Activated CD4-positive, CD25-positive, alpha-beta regulatory T cell (primary cell): ENCODE measurements around the gene KRTAP29-1.

Experiments used
- DNase-seq, 4 experiments: peaks; one replicate each; lab custom pipeline; 2025; lab: John Stamatoyannopoulos, UW

Gene KRTAP29-1

DNA sequence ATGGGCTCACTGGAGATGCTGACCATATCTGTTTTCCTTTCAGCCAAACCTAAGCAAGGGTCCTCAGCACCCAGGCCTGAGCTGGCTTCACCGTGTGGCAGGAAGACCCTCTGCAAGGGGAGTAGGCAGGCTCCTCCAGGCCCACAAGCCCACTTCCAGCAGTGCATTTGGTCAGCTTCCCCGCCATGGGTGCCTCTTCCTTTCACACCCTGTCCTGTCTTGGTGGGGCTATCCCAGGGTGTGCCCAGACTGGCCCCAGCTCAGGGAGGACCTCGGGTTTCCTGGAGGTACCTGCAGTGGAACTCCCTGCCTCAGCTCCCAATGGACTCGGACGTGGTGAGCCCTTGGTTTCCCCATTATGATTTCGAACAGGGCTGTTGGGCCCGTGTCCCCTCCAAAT lies 25.6 kb upstream of the KRTAP29-1 start:
- no peak for DNase-seq

DNA sequence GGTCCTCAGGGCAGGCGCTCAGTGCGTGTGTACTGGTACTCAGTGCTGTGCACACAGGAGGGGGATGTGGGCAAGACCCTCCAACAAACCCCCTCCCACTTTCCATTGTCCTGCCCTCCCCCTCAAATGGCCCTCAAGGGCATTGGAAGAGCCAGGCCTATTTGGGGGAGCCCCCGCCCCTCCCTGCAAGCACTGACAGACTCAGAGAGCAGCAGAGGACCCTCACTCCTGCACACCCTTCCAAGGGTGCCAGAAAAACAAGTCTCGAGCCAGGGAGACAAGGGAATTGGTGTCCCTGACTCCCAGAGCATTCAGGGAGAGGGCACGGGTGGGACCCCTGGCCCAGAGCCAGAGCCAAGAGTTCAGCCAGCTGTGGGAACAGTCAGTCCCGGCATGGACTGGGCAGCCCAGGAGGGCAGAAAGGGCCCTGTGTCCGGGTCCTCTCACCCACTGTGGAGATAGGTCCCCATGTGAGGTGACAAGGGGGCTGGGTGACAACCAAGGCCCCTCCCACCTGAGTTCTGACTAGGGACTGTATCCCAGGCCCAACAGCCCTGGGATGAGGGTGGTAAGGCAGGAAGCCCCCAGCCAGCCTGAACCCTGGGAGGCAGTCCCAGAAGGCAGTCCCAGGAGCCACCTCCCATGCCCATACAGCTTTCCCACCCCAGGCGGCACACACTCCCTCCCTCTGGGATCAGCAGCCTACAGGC lies 24.9 kb upstream of the KRTAP29-1 start:
- no peak for DNase-seq

DNA sequence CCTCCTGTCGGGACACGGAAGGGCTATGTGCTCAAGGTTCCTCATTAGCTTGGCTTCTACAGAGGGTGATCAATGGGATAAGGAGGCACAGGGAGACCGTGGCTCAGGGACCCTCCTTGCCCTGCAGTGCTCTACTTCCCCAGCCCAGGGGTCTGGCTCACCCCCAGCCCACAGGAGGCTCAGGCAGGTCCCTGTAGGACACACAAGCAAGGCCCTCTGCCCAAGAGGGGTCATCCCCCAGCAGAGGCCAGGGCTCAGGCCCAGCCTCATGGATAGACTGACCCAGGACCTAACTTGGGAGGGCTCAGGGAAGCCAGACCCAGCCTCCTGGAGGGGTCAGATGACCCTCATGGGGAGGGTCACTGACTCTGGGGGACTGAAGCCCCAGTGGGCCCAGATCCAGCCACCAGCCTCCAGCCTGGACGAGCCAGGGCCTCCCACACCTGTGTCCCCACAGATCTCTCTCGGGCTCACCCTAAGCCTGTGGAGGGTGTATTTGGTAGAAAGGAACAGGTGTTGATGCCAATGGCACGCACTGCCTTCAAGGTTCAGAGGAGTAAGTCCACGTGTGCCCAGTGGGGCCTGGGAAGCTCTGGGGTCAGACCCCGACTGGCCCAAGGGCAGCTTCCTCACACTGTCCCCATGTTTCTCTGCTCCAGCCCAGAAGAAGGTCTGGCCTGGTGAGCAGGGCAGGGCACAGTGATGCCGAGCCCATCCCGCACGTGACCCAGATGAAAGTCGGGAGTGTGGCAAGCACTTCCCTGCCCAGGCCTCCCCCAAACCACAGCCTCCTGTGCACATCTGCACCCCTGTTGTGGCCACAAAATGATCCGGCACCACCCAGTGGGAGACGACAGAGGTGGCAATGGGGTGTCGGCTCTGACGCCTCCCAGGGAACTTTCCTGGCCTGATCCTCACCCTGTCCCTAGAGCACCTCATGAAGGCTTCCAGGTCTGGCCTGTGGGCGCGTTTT lies 23.8 kb upstream of the KRTAP29-1 start:
- DNase-seq, result no peak

DNA sequence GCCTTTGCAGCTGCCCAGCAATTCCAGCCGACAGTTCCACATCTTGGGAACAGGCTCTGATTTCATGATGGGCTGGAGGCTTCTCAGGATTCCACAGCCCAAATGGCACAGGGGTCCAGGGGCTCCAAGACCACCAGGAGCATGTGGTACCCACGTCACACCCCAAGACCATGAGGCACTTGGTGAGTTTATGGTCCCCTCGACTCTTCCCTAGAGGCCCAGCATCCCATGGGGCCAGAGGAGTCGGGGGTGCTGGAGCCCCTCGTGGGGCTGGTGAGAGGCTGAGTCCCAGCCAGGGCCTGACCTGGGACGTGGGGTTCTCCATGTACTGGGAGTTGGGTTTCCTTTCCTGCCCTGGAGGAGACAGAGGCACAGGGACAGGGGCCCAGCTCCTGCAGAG lies 23.0 kb upstream of the KRTAP29-1 start:
- DNase-seq, result no peak

DNA sequence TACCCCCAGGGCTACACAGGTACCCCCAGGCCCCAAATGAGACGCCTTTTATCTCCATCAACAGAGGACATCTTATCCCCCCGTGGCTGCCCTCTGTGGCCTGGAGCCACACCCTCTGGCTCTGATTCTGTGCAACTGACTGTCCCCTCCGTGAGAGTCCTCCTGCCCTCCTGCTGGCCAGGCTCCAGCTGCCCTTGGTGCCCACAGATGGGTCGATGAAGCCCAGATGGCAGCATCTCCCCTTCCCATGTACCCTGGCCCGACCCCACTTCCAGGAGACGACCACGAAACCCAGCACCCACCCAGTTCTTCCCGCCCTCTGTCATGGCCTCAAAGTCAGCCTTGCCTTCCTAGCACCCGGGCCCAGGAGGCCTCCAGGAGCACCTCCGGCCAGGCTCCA lies 22.5 kb upstream of the KRTAP29-1 start:
- DNase-seq, result no peak

DNA sequence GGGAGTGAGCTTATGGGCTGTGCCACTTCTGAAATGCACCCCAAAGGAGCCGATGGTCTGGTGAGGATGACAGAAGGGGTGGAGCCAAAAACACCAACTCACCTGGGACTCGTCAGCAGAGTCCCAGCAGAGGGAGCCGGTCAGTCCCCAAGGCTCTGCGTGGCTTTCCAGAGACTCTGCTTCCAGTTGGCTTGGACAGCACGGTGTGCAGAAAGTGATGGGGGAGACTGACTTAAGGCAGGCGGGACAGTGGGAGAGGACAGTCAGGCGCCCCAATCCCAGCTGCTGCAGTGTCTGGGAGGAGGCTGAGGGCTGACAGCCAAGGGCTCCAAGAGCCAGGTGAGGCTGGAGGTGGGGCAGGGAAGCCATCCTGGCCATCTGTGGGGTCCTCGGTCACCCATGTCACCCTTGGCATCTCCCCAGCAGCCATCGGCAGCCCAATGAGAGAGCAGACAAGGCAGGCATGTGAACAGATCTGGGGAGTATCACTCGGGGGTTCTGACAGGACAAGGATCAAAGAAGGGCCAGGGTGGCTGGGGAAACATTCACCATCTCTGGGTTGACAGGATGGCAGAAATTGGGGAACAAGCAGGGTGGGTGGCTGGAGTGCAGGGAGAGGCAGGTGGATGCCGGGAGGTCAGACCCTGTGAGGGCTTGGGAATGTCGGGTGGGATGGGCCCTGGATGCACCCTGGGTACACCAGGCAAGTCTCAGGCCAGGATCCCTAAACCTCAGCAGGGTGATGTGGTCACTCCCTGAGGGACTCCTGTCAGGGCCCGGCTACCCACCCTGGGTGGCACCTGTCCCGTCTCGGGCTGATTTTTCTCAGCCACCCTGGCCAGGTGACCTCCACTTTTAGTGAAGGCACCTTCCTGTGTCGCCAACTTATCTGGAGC lies 21.8 kb upstream of the KRTAP29-1 start:
- DNase-seq, result no peak

DNA sequence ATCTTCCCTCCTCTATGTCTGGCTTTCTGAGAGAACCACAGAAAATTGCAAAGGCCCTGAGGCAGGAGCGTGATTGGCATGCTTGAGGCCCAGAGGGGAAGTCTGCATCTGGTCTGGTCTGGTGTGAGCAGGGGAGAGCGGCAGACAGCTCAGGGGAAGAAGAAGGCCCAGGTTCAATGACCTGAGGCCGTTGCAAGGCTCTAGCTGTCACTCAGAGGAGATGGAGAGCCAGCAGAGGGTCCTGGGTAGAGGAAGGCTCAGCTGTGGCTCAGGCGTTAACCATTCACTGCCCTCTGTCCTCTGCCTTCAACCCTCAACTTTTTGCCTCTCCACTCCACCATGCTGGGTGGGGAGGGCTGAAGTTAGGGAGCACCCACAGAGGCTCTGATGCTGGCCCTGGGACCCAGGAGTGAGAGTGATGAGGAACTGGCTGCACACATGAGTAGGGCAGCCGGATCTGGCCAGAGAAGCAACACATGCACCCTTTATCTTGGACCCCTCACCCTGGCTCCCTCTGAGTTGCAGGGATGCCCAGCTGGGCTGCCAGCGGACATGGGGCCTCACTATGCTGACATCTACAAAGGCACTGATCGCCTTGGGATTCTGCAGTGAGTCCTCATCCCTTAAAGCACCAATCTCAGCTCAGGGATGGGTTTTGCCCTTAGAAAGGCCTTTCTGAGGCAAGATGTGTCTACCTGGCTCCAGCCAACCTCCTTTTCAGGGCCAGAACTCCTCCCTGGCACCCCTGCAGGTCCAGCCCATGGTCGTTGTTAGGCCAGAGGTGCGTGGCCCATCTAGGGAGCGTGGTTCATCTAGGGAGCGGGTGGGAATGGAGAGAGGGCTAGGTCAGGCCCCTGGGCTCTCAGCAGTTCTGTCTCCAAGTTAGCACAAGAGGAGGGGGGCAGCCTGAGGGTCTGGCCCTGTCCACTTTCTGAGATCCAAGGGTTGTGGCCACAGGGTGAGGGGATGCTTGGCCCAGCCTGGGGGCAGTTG lies 20.5 kb upstream of the KRTAP29-1 start:
- no peak for DNase-seq

DNA sequence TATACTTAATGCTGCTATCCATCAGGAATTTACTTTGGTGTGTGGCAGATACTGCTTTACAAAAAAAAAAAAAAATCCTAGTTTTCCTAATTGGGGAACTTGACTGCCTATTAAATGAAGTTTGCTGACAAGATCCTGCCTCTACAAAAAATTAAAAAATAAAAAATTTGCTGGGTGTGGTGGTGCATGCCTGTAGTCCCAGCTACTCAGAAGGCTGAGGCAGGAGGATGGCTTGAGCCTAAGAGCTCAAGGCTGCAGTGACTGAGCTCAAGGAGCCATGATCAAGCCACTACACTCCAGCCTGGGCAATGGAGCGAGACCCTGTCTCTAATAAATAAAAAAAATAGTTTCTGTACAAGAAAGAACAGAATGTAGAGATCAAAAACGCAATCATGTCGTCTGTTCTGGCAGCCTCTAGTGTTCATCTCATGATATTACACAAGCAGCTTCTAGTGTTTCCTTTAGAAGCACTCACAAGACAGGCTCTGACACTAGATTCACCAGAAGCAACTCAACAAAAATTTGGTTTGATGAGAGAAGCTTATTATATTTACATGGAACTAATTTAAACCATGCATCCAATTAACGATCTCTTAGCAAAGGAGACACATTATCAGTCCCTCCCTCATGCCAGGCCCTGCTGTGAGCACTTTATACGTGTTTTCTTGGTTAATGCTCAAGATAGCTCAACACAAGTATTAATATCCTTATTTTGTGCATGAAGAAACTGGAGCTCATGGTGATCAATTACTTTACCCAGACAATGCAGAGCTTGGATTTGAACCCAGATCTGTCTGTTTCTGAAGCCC lies 19.6 kb upstream of the KRTAP29-1 start:
- no peak for DNase-seq

DNA sequence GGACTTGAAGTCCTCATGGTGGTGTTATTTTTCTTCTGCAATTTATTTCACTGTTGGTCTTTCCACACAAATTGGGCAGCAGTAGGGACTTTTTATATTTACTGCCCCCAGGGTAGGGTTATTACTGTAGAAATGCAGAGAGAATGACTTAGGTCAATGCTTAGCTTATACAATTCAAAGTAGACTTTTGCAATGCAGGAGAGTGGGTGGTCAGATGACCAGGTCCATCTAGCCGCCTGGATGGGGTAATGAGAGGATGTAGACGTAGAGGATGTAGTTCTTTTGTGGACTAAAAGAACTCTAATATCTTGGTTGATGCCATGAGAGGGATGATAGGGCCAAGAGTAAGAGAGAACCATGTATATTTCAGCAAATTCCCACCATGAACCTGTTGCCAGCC lies 15.6 kb upstream of the KRTAP29-1 start:
- no peak for DNase-seq

DNA sequence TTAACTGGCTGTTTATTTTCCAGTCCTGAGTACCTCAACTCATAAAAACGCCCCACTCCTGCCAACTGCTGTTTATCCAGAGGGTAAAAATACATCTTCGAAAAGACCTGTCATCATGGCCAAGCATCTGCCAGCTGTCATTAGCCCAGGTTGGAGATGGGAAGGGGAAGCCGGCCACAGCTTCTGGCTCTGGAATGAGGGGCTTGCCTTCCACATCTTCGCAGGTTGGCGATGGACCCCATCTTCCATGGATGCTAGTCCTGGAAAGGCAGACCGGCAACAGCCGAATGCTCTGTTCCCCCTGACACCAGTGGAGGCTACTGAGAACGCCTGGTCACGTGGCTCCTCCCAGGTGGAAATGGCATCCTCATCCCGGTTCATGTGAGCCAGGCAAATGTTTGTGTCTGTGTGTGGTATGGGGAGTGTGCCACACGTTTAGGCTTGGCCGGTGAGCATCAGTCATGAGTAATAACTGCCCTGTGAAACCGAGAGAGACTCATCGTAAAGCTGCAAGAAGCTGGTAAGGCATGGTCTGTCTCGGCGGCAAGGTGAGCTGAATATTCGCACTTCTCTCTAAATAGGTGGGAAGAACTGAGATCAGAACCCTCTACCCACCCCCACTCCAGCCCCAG lies 13.3 kb upstream of the KRTAP29-1 start:
- no peak for DNase-seq

DNA sequence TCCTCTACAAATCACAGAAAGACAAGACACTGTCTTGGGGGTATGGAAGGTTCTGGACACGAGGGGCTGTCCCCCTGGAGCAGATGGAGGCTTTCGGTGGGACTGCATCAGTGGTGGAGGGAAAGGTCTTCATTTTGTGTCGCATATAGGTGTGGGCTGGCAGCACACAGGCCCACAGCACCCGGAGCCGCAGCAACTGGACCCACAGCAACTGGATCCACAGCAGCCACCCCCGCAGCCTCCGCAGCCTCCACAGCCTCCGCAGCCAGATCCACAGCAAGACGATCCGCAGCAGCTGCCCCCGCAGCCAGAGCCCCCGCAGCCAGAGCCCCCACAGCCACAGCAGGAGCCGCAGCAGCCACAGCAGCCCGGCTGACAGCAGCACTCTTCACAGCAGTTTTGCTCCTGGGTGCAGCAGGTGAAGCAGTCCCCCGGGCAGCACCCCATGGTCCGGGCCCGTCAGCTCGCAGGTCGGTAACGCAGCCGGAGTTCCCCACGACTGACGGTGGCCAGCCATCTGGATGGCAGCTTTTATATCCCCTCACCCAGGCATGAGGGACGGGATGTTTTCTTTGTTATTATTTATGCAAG lies 12.6 kb upstream of the KRTAP29-1 start, which contains the start of gene KRTAP17-1:
KRTAP17-1 (minus strand) TSS at position 507 of the 591 bp plus-strand sequence; CDS start at position 447, 60 bp downstream.
- DNase-seq, result no peak

DNA sequence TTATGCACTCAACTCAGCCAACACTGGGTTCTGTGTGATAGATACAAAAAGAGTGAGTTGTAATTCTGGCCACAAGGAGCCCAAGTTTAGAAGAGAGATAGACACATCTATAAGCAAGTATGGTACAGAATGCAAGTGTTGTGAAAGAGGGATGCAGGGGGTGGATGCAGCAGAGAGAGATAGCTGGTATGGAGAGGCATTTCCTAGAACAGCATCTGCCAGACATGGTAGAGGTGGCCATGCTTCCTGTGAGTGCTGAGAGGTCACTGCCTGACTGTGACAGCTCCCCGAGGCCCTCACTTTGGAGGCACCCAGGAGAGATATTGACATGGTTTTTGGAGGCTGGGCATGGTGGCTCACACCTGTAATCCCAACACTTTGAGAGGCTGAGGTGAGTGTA lies 8.5 kb upstream of the KRTAP29-1 start:
- DNase-seq, result no peak

DNA sequence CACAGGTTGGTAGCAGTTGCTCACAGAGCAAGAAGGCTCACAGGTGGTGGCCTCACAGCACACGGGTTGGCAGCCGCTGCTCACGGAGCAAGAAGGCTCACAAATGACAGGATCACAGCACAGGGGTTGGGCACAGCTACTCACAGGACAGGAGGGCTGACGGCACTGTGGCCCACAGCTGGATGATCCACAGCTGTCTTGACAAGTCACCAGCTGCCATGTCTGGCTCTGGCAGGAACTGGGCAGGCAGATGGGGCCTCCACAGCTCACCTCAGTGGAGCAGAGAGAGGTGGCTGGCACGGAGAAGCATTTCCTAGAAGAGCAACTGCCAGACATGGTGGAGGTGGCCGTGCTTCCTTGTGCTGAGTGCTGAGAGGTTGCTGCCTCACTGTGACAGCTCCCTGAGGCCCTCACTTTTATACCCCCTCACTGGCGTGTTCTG lies 6.3 kb upstream of the KRTAP29-1 start, which contains the start of gene KRTAP16-1:
KRTAP16-1 (minus strand) TSS at position 392 of the 442 bp plus-strand sequence; CDS start at position 336, 56 bp downstream.
- DNase-seq, result peak in 2 of 4 experiments; percentile 54 to 57

DNA sequence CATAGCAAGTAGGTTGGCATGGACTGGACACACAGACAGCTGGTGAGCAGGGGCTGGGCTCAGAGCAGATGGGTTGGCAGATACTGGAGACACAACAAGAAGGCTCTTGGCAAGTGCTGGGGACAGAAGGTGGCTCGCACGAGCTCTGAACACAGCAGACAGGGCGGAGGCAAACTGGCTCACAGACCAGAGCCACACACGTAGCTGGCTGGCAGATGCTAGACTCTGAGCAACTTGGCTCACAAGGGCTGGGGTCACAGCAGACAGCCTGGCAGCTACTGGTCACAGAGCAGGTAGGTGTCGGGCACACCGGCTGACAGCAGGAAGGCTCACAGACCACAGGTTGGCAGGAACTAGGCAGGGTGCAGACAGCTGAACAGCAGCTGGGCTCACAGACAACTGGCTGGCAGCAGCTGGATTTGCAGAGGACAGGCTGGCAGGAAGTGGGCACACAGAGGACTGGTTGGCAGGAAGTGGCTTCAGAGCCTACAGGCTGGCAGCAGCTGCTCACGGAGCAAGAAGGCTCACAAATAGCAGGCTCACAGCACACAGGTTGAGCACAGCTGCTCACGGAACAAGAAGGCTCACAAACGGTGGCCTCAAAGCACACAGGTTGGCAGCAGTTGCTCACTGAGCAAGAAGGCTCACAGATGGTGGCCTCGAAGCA lies 5.7 kb upstream of the KRTAP29-1 start:
- peak in 2 of 4 experiments; percentile 78 to 79 for DNase-seq

DNA sequence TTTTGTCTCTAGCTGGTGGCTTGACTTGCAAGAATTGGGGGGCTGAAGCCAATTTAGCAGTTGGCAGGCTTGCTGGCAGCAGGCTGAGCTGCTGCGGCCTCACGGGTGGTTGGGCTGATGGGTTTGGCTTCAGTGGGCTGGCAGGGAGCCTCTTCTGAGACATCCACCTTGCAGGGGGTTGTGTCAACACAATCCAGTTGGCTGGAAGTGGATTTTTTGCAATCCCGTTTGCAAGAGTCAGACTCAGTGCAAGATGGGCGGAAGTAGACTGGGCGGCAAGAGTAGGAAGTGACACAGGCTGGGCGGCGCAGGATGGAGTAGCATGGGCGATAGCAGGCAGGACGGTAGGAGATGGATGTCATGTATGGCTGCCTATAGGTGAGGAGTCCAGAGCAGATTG lies 5.0 kb upstream of the KRTAP29-1 start:
- no peak for DNase-seq

DNA sequence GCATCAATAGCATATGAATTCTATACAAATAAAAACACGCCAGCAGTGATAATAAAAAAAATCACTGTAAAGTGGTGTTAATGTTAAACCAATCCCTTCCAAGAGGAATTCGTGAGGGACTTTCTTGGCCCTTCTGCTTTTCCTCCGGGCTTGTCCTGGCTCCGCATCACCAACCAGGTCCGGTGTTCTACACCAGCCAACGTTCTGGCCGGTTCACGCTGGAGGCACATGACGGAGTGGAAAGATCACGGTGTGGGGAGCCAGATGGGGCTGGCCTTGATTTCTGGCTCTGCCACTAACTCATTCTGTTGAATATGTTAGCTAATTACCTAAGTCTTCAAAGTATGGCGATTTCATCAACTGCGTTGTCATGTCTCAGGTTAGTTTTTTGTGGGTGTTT lies 1.4 kb upstream of the KRTAP29-1 start:
- DNase-seq, result no peak

DNA sequence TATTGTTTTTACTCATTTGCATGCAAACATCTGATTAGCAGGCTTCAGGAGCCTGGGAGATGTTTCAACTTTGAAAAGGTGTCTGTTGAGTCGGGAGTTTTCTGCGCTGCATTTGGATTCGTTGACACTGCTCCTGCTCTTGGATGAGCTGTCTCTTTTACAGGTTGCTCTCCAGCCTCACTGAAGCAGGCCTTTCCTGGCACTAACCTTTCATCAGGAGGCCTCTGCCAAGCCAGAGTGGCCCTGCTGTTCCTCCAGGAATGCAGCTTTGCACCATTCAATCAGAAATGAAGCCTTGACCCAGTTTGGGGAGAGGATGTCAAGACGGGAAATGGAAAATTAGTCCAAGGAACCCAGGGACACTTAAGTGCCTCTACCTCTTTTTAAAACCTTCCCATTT lies 330 bp upstream of the KRTAP29-1 start:
- no peak for DNase-seq

DNA sequence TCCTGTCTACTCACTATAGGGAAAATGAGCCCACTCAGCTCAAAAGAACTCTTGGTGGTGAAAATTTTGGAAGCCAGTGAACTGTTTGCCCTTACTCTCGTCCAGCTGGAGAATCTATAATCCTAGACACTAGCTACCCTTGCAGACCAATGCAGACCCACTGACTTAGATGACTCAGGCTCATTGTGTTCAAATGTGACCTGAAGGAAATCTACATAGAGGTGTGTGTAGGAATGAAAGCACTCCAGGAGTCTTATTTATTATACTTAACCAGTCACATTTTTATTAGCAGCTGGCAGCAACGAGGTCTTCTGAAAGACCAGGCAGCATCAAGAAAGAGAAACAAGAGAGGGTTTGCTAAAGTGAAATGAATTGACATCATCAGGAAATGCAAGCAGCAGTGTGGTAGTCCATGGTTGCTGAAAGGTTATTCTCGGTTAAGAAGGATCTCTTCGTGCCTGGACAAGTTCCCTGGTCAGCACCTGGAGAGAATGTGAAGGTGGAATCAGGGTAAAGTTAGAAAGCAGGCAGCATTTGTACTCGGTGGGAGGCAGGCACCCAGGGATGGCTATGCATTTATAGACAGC lies 1.4 kb downstream of the KRTAP29-1 start:
- DNase-seq, result no peak
